Kidney epithelial cell (primary cell): ENCODE data around the gene SPNS3. TPM values are rescaled to one million over a fixed set of nuclear protein-coding genes. Genes with fewer than 3 reads are reported as not detected.

ENCODE experiments used
- DNase-seq: peaks from one replicate; pipeline ENCODE4 v3.0.0-alpha.2; 2010; ENCODE audit warnings: low read depth
- H3K27me3 ChIP-seq: 2 replicates; pipeline ENCODE4 v1.6.0; 2011; ENCODE audit warnings: low read length; ENCODE audit not compliant: control insufficient read depth, insufficient read depth
- H3K36me3 ChIP-seq: 2 replicates; pipeline ENCODE4 v1.5.1; 2011; ENCODE audit warnings: low read length; ENCODE audit not compliant: control insufficient read depth, insufficient read depth
- H3K4me3 ChIP-seq: 2 replicates; pipeline ENCODE4 v1.5.1; 2011; ENCODE audit warnings: low read depth, mild to moderate bottlenecking, control low read depth, low read length
- total RNA-seq: library from RNA; depleted of rRNA; stranded (reverse); fragments of >200 nt; gene quantifications from 2 replicates; pipeline ENCODE4 v1.2.3, GENCODE V29; 2015
- TF ChIP-seq, protein P1 (sequence below): IDR thresholded peaks from 2 replicates; pipeline ENCODE4 v1.5.1; 2011; ENCODE audit warnings: mild to moderate bottlenecking, moderate library complexity, low read length, control low read depth, inconsistent platforms; ENCODE audit not compliant: insufficient read depth, poor library complexity, severe bottlenecking

The SPNS3 gene
- total RNA-seq, 1 donor from 2014 or later, result 0.58 TPM

DNA sequence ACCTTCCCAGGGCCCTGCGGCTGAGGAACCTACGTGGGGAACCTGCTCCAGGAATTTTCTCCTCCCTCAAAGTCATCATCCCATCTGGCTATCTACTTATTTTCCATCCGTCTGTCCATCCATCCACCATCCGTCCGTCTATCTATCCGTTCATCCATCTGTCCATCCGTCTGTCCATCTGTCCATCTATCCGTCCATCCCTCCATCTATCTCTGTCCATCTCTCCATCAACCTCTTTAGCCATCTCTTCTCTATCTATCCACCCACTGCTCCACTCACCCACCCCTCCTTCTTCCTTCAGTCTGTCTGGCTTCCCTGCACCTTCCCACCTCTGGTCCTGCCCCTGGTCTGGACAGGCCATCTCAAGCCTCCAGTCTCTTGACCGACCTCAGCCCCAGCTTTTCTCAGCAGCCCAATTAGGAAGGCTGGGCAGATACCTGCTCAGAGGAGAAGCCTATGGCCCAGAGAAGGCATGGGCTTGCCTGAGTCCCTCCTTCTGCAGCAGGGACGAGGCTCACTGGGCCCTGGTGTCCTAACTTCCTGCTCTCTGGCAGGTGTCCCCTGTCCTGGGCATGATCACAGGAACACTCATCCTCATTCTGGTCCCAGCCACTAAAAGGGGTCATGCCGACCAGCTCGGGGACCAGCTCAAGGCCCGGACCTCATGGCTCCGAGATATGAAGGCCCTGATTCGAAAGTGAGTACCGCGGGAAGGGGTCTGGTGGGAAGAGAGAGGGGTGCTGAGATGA, 98.4 kb downstream of the SPNS3 start:
- H3K36me3 ChIP-seq, result peaks cover 4% of the 10 kb centered on the region

DNA sequence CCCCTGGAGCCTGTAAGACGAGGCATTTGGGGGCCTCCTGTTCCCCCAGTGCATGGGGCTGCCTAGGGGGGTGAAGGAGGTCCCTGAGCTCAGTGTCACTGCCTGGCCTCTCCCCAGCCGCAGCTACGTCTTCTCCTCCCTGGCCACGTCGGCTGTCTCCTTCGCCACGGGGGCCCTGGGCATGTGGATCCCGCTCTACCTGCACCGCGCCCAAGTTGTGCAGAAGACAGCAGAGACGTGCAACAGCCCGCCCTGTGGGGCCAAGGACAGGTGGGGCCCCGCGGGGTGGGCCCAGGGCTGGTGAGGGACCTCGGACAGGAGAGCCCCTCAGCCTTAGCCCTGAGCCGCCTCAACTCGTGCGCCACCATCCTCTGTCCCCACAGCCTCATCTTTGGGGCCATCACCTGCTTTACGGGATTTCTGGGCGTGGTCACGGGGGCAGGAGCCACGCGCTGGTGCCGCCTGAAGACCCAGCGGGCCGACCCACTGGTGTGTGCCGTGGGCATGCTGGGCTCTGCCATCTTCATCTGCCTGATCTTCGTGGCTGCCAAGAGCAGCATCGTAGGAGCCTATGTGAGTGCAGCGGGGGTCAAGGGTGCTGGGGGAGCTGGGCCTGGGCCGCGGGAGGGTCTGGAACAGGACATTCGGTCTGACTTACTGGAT, 99.3 kb downstream of the SPNS3 start:
- TF ChIP-seq, protein P1, sequence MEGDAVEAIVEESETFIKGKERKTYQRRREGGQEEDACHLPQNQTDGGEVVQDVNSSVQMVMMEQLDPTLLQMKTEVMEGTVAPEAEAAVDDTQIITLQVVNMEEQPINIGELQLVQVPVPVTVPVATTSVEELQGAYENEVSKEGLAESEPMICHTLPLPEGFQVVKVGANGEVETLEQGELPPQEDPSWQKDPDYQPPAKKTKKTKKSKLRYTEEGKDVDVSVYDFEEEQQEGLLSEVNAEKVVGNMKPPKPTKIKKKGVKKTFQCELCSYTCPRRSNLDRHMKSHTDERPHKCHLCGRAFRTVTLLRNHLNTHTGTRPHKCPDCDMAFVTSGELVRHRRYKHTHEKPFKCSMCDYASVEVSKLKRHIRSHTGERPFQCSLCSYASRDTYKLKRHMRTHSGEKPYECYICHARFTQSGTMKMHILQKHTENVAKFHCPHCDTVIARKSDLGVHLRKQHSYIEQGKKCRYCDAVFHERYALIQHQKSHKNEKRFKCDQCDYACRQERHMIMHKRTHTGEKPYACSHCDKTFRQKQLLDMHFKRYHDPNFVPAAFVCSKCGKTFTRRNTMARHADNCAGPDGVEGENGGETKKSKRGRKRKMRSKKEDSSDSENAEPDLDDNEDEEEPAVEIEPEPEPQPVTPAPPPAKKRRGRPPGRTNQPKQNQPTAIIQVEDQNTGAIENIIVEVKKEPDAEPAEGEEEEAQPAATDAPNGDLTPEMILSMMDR, result no peak
- Histone ChIP-seq H3K4me3 (no peak overlapping the region), H3K36me3 (peaks cover 6% of the 10 kb centered on the region), H3K27me3 (no peaks in the 10 kb centered on the region)
- DNase-seq, result no peak

More for the DNA sequence above, 98.4 kb downstream of the SPNS3 start:
- Histone ChIP-seq H3K4me3 (no peak overlapping the region), H3K27me3 (no peaks in the 10 kb centered on the region)
- DNase-seq, result no peak
- TF ChIP-seq, protein P1, result no peak

DNA sequence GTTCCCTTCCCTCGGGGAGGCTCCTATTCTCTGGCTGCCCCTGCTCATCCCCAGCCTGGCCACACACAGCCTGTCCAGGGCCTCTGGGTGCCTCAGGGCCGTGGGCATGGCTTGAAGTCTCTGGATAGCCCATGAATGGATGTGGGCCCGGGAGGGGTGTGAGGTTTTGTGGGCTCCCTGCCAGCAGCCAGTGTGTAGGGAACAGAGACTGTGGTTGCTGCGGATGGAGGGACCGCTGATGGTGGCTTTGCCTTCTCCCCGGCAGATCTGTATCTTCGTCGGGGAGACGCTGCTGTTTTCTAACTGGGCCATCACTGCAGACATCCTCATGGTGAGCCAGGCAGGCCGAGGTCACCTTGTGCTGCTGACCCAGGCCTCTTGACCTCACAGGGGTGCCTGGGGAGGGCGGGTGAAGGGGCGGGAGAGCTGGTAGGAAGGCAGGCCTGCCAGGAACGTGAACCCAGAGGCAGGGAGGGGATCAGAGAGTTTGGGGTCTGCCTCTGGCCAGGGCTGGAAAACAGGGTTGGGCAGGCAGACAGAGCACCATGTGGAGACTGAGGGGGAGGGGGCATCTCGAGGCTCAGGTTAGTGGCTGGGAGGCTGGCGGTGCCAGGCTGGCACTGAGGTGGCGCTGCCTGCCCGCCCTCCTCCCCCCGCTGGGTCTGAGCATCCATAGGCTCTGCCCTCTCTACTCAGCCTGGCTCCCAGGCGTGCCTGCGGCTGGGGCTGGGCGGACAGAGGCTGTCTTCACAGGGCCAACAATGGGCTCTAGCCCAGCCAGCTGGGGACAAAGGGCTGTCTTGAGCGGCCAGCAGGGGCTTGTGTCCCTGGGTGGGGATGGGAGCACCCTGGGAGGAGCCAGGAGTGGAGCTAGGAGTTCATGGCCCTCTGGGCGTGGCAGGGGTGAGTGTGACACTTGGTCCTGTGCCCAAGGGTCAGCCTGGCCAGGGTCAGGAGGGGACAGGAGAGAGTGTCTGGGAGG, 100.1 kb downstream of the SPNS3 start:
- Histone ChIP-seq H3K36me3 (peaks cover 6% of the 10 kb centered on the region), H3K4me3 (no peak overlapping the region), H3K27me3 (no peaks in the 10 kb centered on the region)
- DNase-seq, result no peak
- TF ChIP-seq, protein P1, result no peak

DNA sequence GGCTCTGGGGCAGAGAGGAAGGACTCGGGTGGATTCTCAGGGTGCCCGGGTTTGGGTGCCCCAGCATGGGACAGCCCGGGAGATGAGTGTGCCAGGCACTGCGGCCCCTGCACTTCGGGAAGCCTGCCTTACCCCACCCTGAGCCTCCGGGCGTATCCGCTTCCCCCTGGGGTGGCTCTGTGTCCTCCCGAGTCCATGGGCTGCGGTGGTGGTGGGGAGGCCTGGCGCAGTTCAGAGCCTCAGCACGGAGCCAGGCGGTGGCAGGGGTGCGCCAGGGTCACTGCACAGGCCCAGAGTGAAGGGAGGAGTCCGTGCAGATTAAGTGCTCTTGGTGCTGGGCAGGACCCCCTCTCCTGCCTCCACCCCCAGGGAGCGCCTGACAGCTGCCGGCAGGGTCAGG, 100.8 kb downstream of the SPNS3 start:
- H3K4me3 ChIP-seq, result no peak overlapping the region
- DNase-seq, result no peak
- TF ChIP-seq, protein P1, result no peak
- peaks cover 7% of the 10 kb centered on the region for H3K36me3 ChIP-seq
- no peaks in the 10 kb centered on the region for H3K27me3 ChIP-seq

DNA sequence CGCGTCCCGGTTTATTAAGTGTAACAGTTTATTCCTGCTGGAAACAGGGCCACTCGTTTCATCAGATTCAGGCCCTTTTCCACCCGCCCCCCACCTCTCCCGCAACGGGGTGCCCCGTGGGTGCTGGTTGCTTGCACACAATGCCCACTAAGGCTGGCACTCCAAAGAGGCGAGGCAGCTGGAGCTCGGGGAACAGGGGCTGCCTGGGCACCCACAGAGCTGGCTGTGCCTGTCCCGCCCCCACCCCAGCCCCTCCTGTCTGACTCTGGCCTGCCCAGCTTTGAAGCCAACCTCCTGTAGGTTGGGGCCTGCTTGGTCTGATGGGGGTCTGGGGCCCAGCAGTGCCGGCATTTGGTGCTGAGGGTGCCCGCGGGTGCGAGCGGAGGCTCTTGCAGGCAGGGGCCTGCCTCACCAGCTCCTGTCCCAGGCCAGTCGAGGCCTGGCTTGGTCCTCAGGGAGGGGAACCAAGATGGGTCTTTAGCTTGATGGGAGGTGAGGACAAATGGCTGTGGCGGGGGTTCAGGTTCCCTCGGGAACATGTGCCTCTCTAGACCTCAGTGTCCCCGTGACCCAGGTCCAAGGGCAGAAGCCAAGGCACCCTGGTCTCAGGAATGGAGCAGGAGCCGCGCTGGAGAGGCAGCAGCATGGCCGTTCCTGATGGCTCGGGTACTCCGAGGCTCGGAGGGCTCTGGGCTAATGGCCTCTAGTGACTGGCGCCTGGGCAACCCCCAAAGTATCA, 101.4 kb downstream of the SPNS3 start:
- no peak for DNase-seq
- Histone ChIP-seq H3K36me3 (peaks cover 7% of the 10 kb centered on the region), H3K27me3 (no peaks in the 10 kb centered on the region), H3K4me3 (no peak overlapping the region)
- TF ChIP-seq, protein P1, result no peak
